H1 (cell line): ENCODE results near the gene RSPO3. TPM values are rescaled to one million over a fixed set of nuclear protein-coding genes. Genes with fewer than 3 reads are reported as not detected.
A peak's percentile ranks its signal among the peaks of the same experiment; 100 is the strongest.

Experiments used
- CTCF ChIA-PET: fragments of 300-600 bp; sonication (Branson Sonifier 250); formaldehyde crosslinking; loops from one replicate; lab custom pipeline; 2021; ENCODE audit not compliant: partially characterized antibody; lab: Charles Lee
- POLR2A ChIA-PET: fragments of 300-600 bp; sonication (Branson Sonifier 250); formaldehyde crosslinking; loops from one replicate; lab custom pipeline; 2021; ENCODE audit warnings: inconsistent platforms; ENCODE audit not compliant: partially characterized antibody; lab: Charles Lee
- DNase-seq, 2 experiments: peaks; one replicate each; pipeline versions ENCODE4 v3.0.0 to v3.0.0-alpha.2; 2010 to 2022; ENCODE audit warnings: low spot score in 2 of 2, low read depth in 1 of 2, mixed read lengths in 1 of 2
- FAIRE-seq: peaks from 2 replicates; lab custom pipeline; 2011; peaks lifted over from hg19 to GRCh38; lab: Jason Lieb, UNC
- H2AFZ ChIP-seq: 2 replicates; pipeline ENCODE4 v1.8.1; 2012; ENCODE audit warnings: low read length, inconsistent platforms
- H2AK5ac ChIP-seq: 2 replicates; pipeline ENCODE4 v1.6.1; 2013; ENCODE audit warnings: low read depth, low read length
- H2BK120ac ChIP-seq: replicated peaks from 2 replicates; pipeline ENCODE3; 2013; ENCODE audit warnings: low read depth, low read length, inconsistent platforms
- H2BK12ac ChIP-seq: 2 replicates; pipeline ENCODE4 v1.6.1; 2013; ENCODE audit warnings: low read depth, low read length
- H2BK15ac ChIP-seq: 2 replicates; pipeline ENCODE4 v1.6.1; 2013; ENCODE audit warnings: low read length
- H2BK20ac ChIP-seq: 2 replicates; pipeline ENCODE4 v1.6.1; 2013; ENCODE audit warnings: low read length
- H2BK5ac ChIP-seq: 2 replicates; pipeline ENCODE4 v1.6.1; 2013; ENCODE audit warnings: low read depth, low read length
- H3K14ac ChIP-seq: 2 replicates; pipeline ENCODE4 v1.6.1; 2013; ENCODE audit warnings: inconsistent platforms; ENCODE audit not compliant: insufficient read length
- H3K18ac ChIP-seq: 2 replicates; pipeline ENCODE4 v1.6.1; 2013; ENCODE audit warnings: low read length; ENCODE audit errors: extremely low read depth
- H3K23ac ChIP-seq: 2 replicates; pipeline ENCODE4 v1.6.1; 2013; ENCODE audit warnings: inconsistent platforms; ENCODE audit not compliant: insufficient read length
- H3K23me2 ChIP-seq: 2 replicates; pipeline ENCODE4 v1.6.1; 2013; ENCODE audit warnings: low read depth, low read length
- H3K27ac ChIP-seq: 2 replicates; pipeline ENCODE4 v1.6.1; 2011; ENCODE audit warnings: low read depth, low read length, inconsistent platforms
- H3K27me3 ChIP-seq, 4 experiments: replicated peaks in 1 of 4; 1 replicate in 1 of 4; 2 replicates in 3 of 4; pipeline versions ENCODE4 v1.6.1 to v1.8.1; 2011 to 2013; ENCODE audit warnings: low read length in 3 of 4, mild to moderate bottlenecking in 3 of 4, inconsistent platforms in 2 of 4, mixed read lengths in 2 of 4, moderate library complexity in 1 of 4; ENCODE audit not compliant: control insufficient read depth in 3 of 4, insufficient read depth in 3 of 4; ENCODE audit errors: extremely low read depth in 1 of 4
- H3K36me3 ChIP-seq, 4 experiments: 2 replicates each; pipeline versions ENCODE4 v1.6.1 to v1.8.1; 2011 to 2013; ENCODE audit warnings: mild to moderate bottlenecking in 4 of 4, low read length in 3 of 4, moderate library complexity in 2 of 4, control low read depth in 1 of 4, inconsistent platforms in 1 of 4; ENCODE audit not compliant: insufficient read depth in 4 of 4, control insufficient read depth in 2 of 4
- H3K4ac ChIP-seq: replicated peaks from 2 replicates; pipeline ENCODE3; 2013; ENCODE audit warnings: low read length, low read depth, mixed read lengths, inconsistent platforms; ENCODE audit not compliant: insufficient read length
- H3K4me1 ChIP-seq, 4 experiments: replicated peaks in 1 of 4; 1 replicate in 1 of 4; 2 replicates in 3 of 4; pipeline versions ENCODE4 v1.6.1 to v1.8.1; 2011 to 2013; ENCODE audit warnings: low read length in 3 of 4, inconsistent platforms in 2 of 4, mixed read lengths in 1 of 4; ENCODE audit not compliant: insufficient read depth in 4 of 4, control insufficient read depth in 3 of 4
- H3K4me2 ChIP-seq, 2 experiments: 2 replicates each; pipeline versions ENCODE4 v1.6.1 to v1.8.1; 2011 to 2013; ENCODE audit warnings: low read depth in 2 of 2, low read length in 2 of 2, control low read depth in 1 of 2, inconsistent platforms in 1 of 2, mild to moderate bottlenecking in 1 of 2; ENCODE audit not compliant: insufficient read depth in 1 of 2
- H3K4me3 ChIP-seq, 4 experiments: fragments of 200-600, 300-600 bp in 1 of 4; sonication (generic), shearing (Covaris generic), sonication (Bioruptor Twin) in 1 of 4; 2 replicates each; pipeline versions ENCODE4 v1.5.1 to v1.8.1; 2011 to 2016; ENCODE audit warnings: low read length in 4 of 4, low read depth in 3 of 4, control low read depth in 2 of 4, inconsistent platforms in 2 of 4, mild to moderate bottlenecking in 2 of 4, mixed read lengths in 1 of 4, moderate library complexity in 1 of 4; ENCODE audit not compliant: insufficient read depth in 2 of 4; ENCODE audit errors: extremely low read depth in 1 of 4
- H3K56ac ChIP-seq: replicated peaks from 2 replicates; pipeline ENCODE3; 2013; ENCODE audit warnings: low read depth, mild to moderate bottlenecking, mixed read lengths, low read length, inconsistent platforms; ENCODE audit not compliant: insufficient read length
- H3K79me1 ChIP-seq: 2 replicates; pipeline ENCODE4 v1.6.1; 2013; ENCODE audit warnings: low read depth, low read length, control low read depth
- H3K79me2 ChIP-seq, 2 experiments: 2 replicates each; pipeline versions ENCODE4 v1.6.1 to v1.8.1; 2012 to 2013; ENCODE audit warnings: low read length in 2 of 2, mild to moderate bottlenecking in 2 of 2, inconsistent platforms in 1 of 2; ENCODE audit not compliant: insufficient read depth in 2 of 2, control insufficient read depth in 1 of 2
- H3K9ac ChIP-seq, 4 experiments: replicated peaks in 1 of 4; 1 replicate in 1 of 4; 2 replicates in 3 of 4; pipeline versions ENCODE4 v1.6.1 to v1.8.1; 2011 to 2013; ENCODE audit warnings: low read depth in 3 of 4, low read length in 3 of 4, control low read depth in 2 of 4, mild to moderate bottlenecking in 2 of 4, moderate library complexity in 2 of 4, inconsistent platforms in 1 of 4; ENCODE audit errors: extremely low read depth in 1 of 4
- H3K9me3 ChIP-seq, 2 experiments: 2 replicates each; pipeline versions ENCODE4 v1.6.1 to v1.8.1; 2012 to 2013; ENCODE audit warnings: mild to moderate bottlenecking in 2 of 2, moderate library complexity in 2 of 2, control low read depth in 1 of 2, inconsistent platforms in 1 of 2, low read depth in 1 of 2, low read length in 1 of 2, mixed read lengths in 1 of 2; ENCODE audit not compliant: insufficient read depth in 2 of 2
- H4K20me1 ChIP-seq, 2 experiments: replicated peaks in 1 of 2; 2 replicates each; pipeline versions ENCODE3 to v1.8.1; 2011 to 2013; ENCODE audit warnings: inconsistent platforms in 2 of 2, low read length in 2 of 2, mild to moderate bottlenecking in 1 of 2; ENCODE audit not compliant: insufficient read depth in 2 of 2, control insufficient read depth in 1 of 2
- H4K5ac ChIP-seq: 2 replicates; pipeline ENCODE4 v1.6.1; 2013; ENCODE audit warnings: low read length, low read depth, mixed read lengths, inconsistent platforms; ENCODE audit not compliant: insufficient read length
- H4K8ac ChIP-seq: 2 replicates; pipeline ENCODE4 v1.8.0; 2013; ENCODE audit warnings: mild to moderate bottlenecking, moderate library complexity, low read length, inconsistent platforms; ENCODE audit not compliant: insufficient read depth; ENCODE audit errors: extremely low read depth
- H4K91ac ChIP-seq: replicated peaks from 2 replicates; pipeline ENCODE3; 2013; ENCODE audit warnings: low read length, mixed read lengths, inconsistent platforms; ENCODE audit not compliant: insufficient read length
- ASH2L ChIP-seq: fragments of 200-600, 300-600 bp; sonication (generic); IDR thresholded peaks from one replicate; pipeline ENCODE4 v1.7.1; 2017; ENCODE audit warnings: low read length
- CBX5 ChIP-seq: fragments of 300-800, 300-1000 bp; sonication (generic); IDR thresholded peaks from 2 replicates; pipeline ENCODE4 v1.7.1; 2016; ENCODE audit warnings: antibody characterized with exemption, low read length, low read depth
- CTBP2 ChIP-seq: IDR thresholded peaks from 2 replicates; pipeline ENCODE4 v1.7.0; 2011; ENCODE audit warnings: borderline replicate concordance, mild to moderate bottlenecking, moderate library complexity, mixed read lengths, low read length; ENCODE audit not compliant: insufficient read depth, insufficient read length
- GTF2F1 ChIP-seq: IDR thresholded peaks from 2 replicates; pipeline ENCODE4 v1.6.1; 2012; ENCODE audit warnings: low read depth, low read length, improper control_type of control experiment, borderline replicate concordance
- NRF1 ChIP-seq: IDR thresholded peaks from 2 replicates; pipeline ENCODE4 v1.6.1; 2011; ENCODE audit warnings: mild to moderate bottlenecking, low read depth, low read length, improper control_type of control experiment
- RXRA ChIP-seq: IDR thresholded peaks from 2 replicates; pipeline ENCODE4 v1.6.1; 2011; ENCODE audit warnings: low read depth, mild to moderate bottlenecking, low read length, moderate library complexity; ENCODE audit not compliant: insufficient read depth
- SAP30 ChIP-seq: fragments of 300-600 bp; sonication (generic); IDR thresholded peaks from 2 replicates; pipeline ENCODE4 v1.7.1; 2012; ENCODE audit warnings: low read length, moderate library complexity, mild to moderate bottlenecking, inconsistent platforms; ENCODE audit not compliant: insufficient read depth, insufficient replicate concordance
- TBP ChIP-seq: IDR thresholded peaks from 2 replicates; pipeline ENCODE4 v1.6.1; 2011; ENCODE audit warnings: low read depth, low read length, improper control_type of control experiment
- TEAD4 ChIP-seq: IDR thresholded peaks from 2 replicates; pipeline ENCODE4 v1.6.1; 2012; ENCODE audit warnings: low read depth, low read length, inconsistent platforms, mixed read lengths
- USF2 ChIP-seq: IDR thresholded peaks from 2 replicates; pipeline ENCODE4 v1.6.1; 2011; ENCODE audit warnings: low read length, improper control_type of control experiment
- WGBS, 2 experiments: shearing (Covaris generic) in 1 of 2; methylation state at CpG; one replicate each; pipeline versions ENCODE4 v1.1.6 to v1.1.7; 2013 to 2015; ENCODE audit warnings: low lambda C conversion rate in 2 of 2, mixed read lengths in 2 of 2, inconsistent platforms in 1 of 2, low coverage in 1 of 2, missing lambda C conversion rate in 1 of 2; ENCODE audit not compliant: insufficient replicate concordance in 2 of 2, insufficient coverage in 1 of 2, insufficient read length in 1 of 2; ENCODE audit errors: extremely low coverage in 1 of 2, missing lambda C conversion rate in 1 of 2; 5-methylcytosine and 5-hydroxymethylcytosine counted together
- polyA plus RNA-seq, 7 experiments: library from polyadenylated mRNA; depleted of rRNA in 3 of 7; stranded (reverse) in 5 of 7; unstranded in 2 of 7; fragments of >200 nt in 5 of 7; fragments of 200-250 nt in 2 of 7; gene quantifications; 1 replicate in 5 of 7; 2 replicates in 1 of 7; 4 replicates in 1 of 7; pipeline versions ENCODE4 v1.2.1 to v1.2.3, GENCODE V29; 2011 to 2013; ENCODE audit warnings: missing spikeins in 2 of 7, mixed read lengths in 2 of 7
- total RNA-seq: library from RNA; stranded (reverse); fragmentation: NEBNext Ultra II Directional; extraction: Animal tissue kit (Norgen Biotek cat#: 25700); gene quantifications from 2 replicates; pipeline ENCODE4 v1.2.1, GENCODE V29; 2021

Gene RSPO3
- total and polyA plus RNA-seq, 2 of the 8 experiments (the other 6 are each of a cell fraction or from before 2014, with no cell fraction given), result not detected

GRCh38 chr6:127119102-127120022 is 891 bp downstream of the RSPO3 start:
- POLR2A ChIA-PET, result no interaction called here
- no peak overlapping the region for H4K5ac ChIP-seq
- no peak overlapping the region for H3K9ac ChIP-seq
- peaks cover 6 to 12% of the 10 kb centered on the region in 2 experiments for H4K20me1 ChIP-seq
- no peak overlapping the region for H3K18ac ChIP-seq
- peaks cover 0 to 16% (median 12%) of the 10 kb centered on the region in 4 experiments; a peak in 6 of 7 replicates for H3K4me1 ChIP-seq
- no peak overlapping the region for H3K56ac ChIP-seq
- no peak overlapping the region for H3K27ac ChIP-seq
- H2BK12ac ChIP-seq, result no peak overlapping the region
- H3K23ac ChIP-seq, result no peak overlapping the region
- H2AK5ac ChIP-seq, result no peak overlapping the region
- no peak overlapping the region for H3K4ac ChIP-seq
- H3K36me3 ChIP-seq, result no peaks in the 10 kb centered on the region
- DNase-seq, result peak in 1 of 2 experiments; percentile 81
- H2BK120ac ChIP-seq, result no peak overlapping the region
- H2BK15ac ChIP-seq, result no peak overlapping the region
- H3K23me2 ChIP-seq, result peaks cover 14% of the 10 kb centered on the region; the same call in 1 of the 2 replicates
- H4K91ac ChIP-seq, result no peak overlapping the region
- FAIRE-seq, result no peak
- CTCF ChIA-PET, result interaction anchor here (0.8 to 3.1 kb wide), 9 partner anchors 7 to 1124 kb away, joined by 3 to 20 read pairs (median 4); no protein-coding TSS in a partner anchor
- no peaks in the 10 kb centered on the region for H3K79me1 ChIP-seq
- H3K27me3 ChIP-seq, result peaks cover 29 to 49% (median 42%) of the 10 kb centered on the region in 4 experiments
- no peak overlapping the region for H2BK20ac ChIP-seq
- peak overlapping the region; percentile 61 to 77 (median 70) for H3K4me3 ChIP-seq
- no peak overlapping the region for H4K8ac ChIP-seq
- no peak overlapping the region for H2BK5ac ChIP-seq
- peak overlapping the region; percentile 81 to 95 for H3K4me2 ChIP-seq
- H3K9me3 ChIP-seq, result no peaks in the 10 kb centered on the region
- H3K79me2 ChIP-seq, result no peaks in the 10 kb centered on the region
- no peak overlapping the region for H3K14ac ChIP-seq
- peak overlapping the region; percentile 35; the same call in 1 of the 2 replicates for H2AFZ ChIP-seq
- 1% methylated on average over 80 of the region's 82 CpGs; no CpG with 5 or more reads in 1 of the 2 experiments for WGBS, 2 experiments
- no peak for TF ChIP-seq GTF2F1
- TF ChIP-seq CTBP2, result peak; percentile 21
- no peak for TF ChIP-seq RXRA
- peak; percentile 67 for TF ChIP-seq ASH2L
- TF ChIP-seq TBP, result 0 out of 2 replicates have a peak, but pooled peaks have one; percentile 33
- TF ChIP-seq TEAD4, result no peak
- no peak for TF ChIP-seq NRF1
- TF ChIP-seq USF2, result no peak
- no peak for TF ChIP-seq SAP30
- no peak for TF ChIP-seq CBX5
